Astrocyte (in vitro differentiated cells and primary cell): ENCODE measurements around the gene DRD4. TPM values are rescaled to one million over a fixed set of nuclear protein-coding genes. Genes with fewer than 3 reads are reported as not detected.
"Not testable (repeated sequence)": the region's sequence is repeated elsewhere in the genome, so short reads cannot be mapped to it uniquely, and the experiment has no call there.

Experiments used
- DNase-seq: peaks from one replicate; pipeline ENCODE4 v3.0.0-alpha.2; 2010; ENCODE audit warnings: low read depth
- FAIRE-seq: peaks from 2 replicates; lab custom pipeline; 2011; peaks lifted over from hg19 to GRCh38; lab: Jason Lieb, UNC
- H2AFZ ChIP-seq: 2 replicates; pipeline ENCODE4 v1.6.0; 2012; ENCODE audit warnings: low read depth, low read length, inconsistent platforms
- H3K27ac ChIP-seq: 2 replicates; pipeline ENCODE4 v1.5.1; 2011; ENCODE audit warnings: low read depth, low read length, inconsistent platforms
- H3K27me3 ChIP-seq: 2 replicates; pipeline ENCODE4 v1.6.0; 2011; ENCODE audit warnings: low read length, inconsistent platforms; ENCODE audit not compliant: insufficient read depth
- H3K36me3 ChIP-seq: 2 replicates; pipeline ENCODE4 v1.5.1; 2011; ENCODE audit warnings: low read length, inconsistent platforms; ENCODE audit not compliant: insufficient read depth
- H3K4me1 ChIP-seq: 2 replicates; pipeline ENCODE4 v1.5.1; 2011; ENCODE audit warnings: low read length, inconsistent platforms; ENCODE audit not compliant: insufficient read depth
- H3K4me2 ChIP-seq: 2 replicates; pipeline ENCODE4 v1.6.0; 2012; ENCODE audit warnings: low read length, inconsistent platforms
- H3K4me3 ChIP-seq: 2 replicates; pipeline ENCODE4 v1.5.1; 2011; ENCODE audit warnings: low read depth, mild to moderate bottlenecking, low read length, inconsistent platforms; ENCODE audit not compliant: insufficient read depth
- H3K79me2 ChIP-seq: 2 replicates; pipeline ENCODE4 v1.6.0; 2012; ENCODE audit warnings: mild to moderate bottlenecking, low read length, inconsistent platforms; ENCODE audit not compliant: insufficient read depth
- H3K9ac ChIP-seq: 2 replicates; pipeline ENCODE4 v1.6.0; 2012; ENCODE audit warnings: mild to moderate bottlenecking, low read length, inconsistent platforms
- H3K9me3 ChIP-seq: 2 replicates; pipeline ENCODE4 v1.5.1; 2012; ENCODE audit warnings: low read depth, mild to moderate bottlenecking, low read length, inconsistent platforms; ENCODE audit not compliant: insufficient read depth
- H4K20me1 ChIP-seq: 2 replicates; pipeline ENCODE4 v1.6.0; 2012; ENCODE audit warnings: low read length, inconsistent platforms; ENCODE audit not compliant: insufficient read depth
- H3K27ac Mint-ChIP-seq: one replicate; pipeline ENCODE4 v1.8.0; 2021; ENCODE audit warnings: mild to moderate bottlenecking, mixed read lengths; ENCODE audit not compliant: unreplicated experiment
- H3K27me3 Mint-ChIP-seq: one replicate; pipeline ENCODE4 v1.8.0; 2021; ENCODE audit warnings: low read depth, mixed read lengths; ENCODE audit not compliant: unreplicated experiment
- H3K36me3 Mint-ChIP-seq: one replicate; pipeline ENCODE4 v1.8.0; 2021; ENCODE audit warnings: low read depth, mixed read lengths; ENCODE audit not compliant: unreplicated experiment
- H3K4me1 Mint-ChIP-seq: one replicate; pipeline ENCODE4 v1.8.0; 2021; ENCODE audit warnings: low read depth, mixed read lengths; ENCODE audit not compliant: unreplicated experiment
- H3K4me3 Mint-ChIP-seq: one replicate; pipeline ENCODE4 v1.8.0; 2021; ENCODE audit warnings: mild to moderate bottlenecking, moderate library complexity, mixed read lengths; ENCODE audit not compliant: unreplicated experiment
- H3K9me3 Mint-ChIP-seq: one replicate; pipeline ENCODE4 v1.8.0; 2021; ENCODE audit warnings: mild to moderate bottlenecking, mixed read lengths; ENCODE audit not compliant: unreplicated experiment
- CTCF ChIP-seq: IDR thresholded peaks from 2 replicates; pipeline ENCODE4 v1.5.1; 2011; ENCODE audit warnings: low read depth, mild to moderate bottlenecking, inconsistent platforms, low read length, moderate library complexity; ENCODE audit not compliant: insufficient read depth
- EZH2 ChIP-seq: IDR thresholded peaks from 2 replicates; pipeline ENCODE4 v1.6.1; 2012; ENCODE audit warnings: mild to moderate bottlenecking, low read length, inconsistent platforms; ENCODE audit not compliant: insufficient read depth
- total RNA-seq: library from RNA; stranded (reverse); gene quantifications from 2 replicates; pipeline ENCODE4 v1.2.1, GENCODE V29; 2021

Gene DRD4
- total RNA-seq, 1 donor from 2014 or later = 9.9 TPM

- Histone ChIP-seq H3K36me3 (peaks cover 5% of the 10 kb centered on the region), H3K79me2 (no peaks in the 10 kb centered on the region), H3K9me3 (no peaks in the 10 kb centered on the region), H2AFZ (no peak overlapping the region), H3K4me2 (no peak overlapping the region), H3K4me1 (no peaks in the 10 kb centered on the region), H3K4me3 (no peak overlapping the region), H3K27ac (no peak overlapping the region), H3K27me3 (no peaks in the 10 kb centered on the region), H4K20me1 (no peaks in the 10 kb centered on the region), H3K9ac (no peak overlapping the region)
- FAIRE-seq = no peak
- Mint-ChIP-seq H3K36me3 (peaks cover 13% of the 10 kb centered on the region), H3K4me1 (no peaks in the 10 kb centered on the region), H3K27ac (no peak overlapping the region), H3K4me3 (no peak overlapping the region), H3K9me3 (no peaks in the 10 kb centered on the region), H3K27me3 (no peaks in the 10 kb centered on the region)
- no peak for DNase-seq
- TF ChIP-seq CTCF (no peak), EZH2 (no peak)
These were observed 13.4 kb downstream of the DRD4 start for GRCh38 chr11:650482-650881.

- FAIRE-seq, H3K4me3 Mint-ChIP-seq, H3K4me3 ChIP-seq, H3K9ac ChIP-seq, H3K4me1 Mint-ChIP-seq, H3K27me3 ChIP-seq, H3K9me3 ChIP-seq, H3K27ac Mint-ChIP-seq, H4K20me1 ChIP-seq, H3K4me2 ChIP-seq, H3K9me3 Mint-ChIP-seq, H3K4me1 ChIP-seq, H3K27ac ChIP-seq, H3K27me3 Mint-ChIP-seq, DNase-seq, H2AFZ ChIP-seq, H3K79me2 ChIP-seq, H3K36me3 ChIP-seq: not testable (repeated sequence)
- peaks cover 17% of the 10 kb centered on the region for H3K36me3 Mint-ChIP-seq
These were observed 16.1 kb downstream of the DRD4 start for GRCh38 chr11:653136-653535.

GRCh38 chr11:653837-654236, 16.8 kb downstream of the DRD4 start:
- H3K4me3 ChIP-seq = no peak overlapping the region
- no peak overlapping the region for H3K27ac Mint-ChIP-seq
- H3K27me3 Mint-ChIP-seq = no peaks in the 10 kb centered on the region
- no peak overlapping the region for H2AFZ ChIP-seq
- H4K20me1 ChIP-seq = no peaks in the 10 kb centered on the region
- no peaks in the 10 kb centered on the region for H3K4me1 ChIP-seq
- peaks cover 16% of the 10 kb centered on the region for H3K36me3 Mint-ChIP-seq
- H3K9me3 ChIP-seq = no peaks in the 10 kb centered on the region
- no peak overlapping the region for H3K9ac ChIP-seq
- no peak for TF ChIP-seq EZH2
- TF ChIP-seq CTCF = no peak
- DNase-seq (no peak), FAIRE-seq (no peak)
- H3K27ac ChIP-seq = no peak overlapping the region
- H3K79me2 ChIP-seq = no peaks in the 10 kb centered on the region
- no peak overlapping the region for H3K4me3 Mint-ChIP-seq
- H3K9me3 Mint-ChIP-seq = no peaks in the 10 kb centered on the region
- no peak overlapping the region for H3K4me2 ChIP-seq
- H3K4me1 Mint-ChIP-seq = no peaks in the 10 kb centered on the region
- H3K36me3 ChIP-seq = peaks cover 5% of the 10 kb centered on the region
- H3K27me3 ChIP-seq = no peaks in the 10 kb centered on the region

- H3K79me2 ChIP-seq, H3K9me3 Mint-ChIP-seq, H3K36me3 ChIP-seq, H3K27me3 ChIP-seq, H3K4me3 Mint-ChIP-seq, H3K4me2 ChIP-seq, H3K4me3 ChIP-seq, H3K9me3 ChIP-seq, DNase-seq, FAIRE-seq, H3K9ac ChIP-seq, H3K27ac ChIP-seq, H3K27ac Mint-ChIP-seq, H3K4me1 ChIP-seq, H3K27me3 Mint-ChIP-seq, H2AFZ ChIP-seq, H3K4me1 Mint-ChIP-seq, H4K20me1 ChIP-seq: not testable (repeated sequence)
- peaks cover 16% of the 10 kb centered on the region for H3K36me3 Mint-ChIP-seq
These were observed 17.4 kb downstream of the DRD4 start for GRCh38 chr11:654444-654843.
